Gastrocnemius medialis (tissue), 4 donors: ENCODE measurements around the gene PIK3CG. TPM values are rescaled to one million over a fixed set of nuclear protein-coding genes. Genes with fewer than 3 reads are reported as not detected.
"Not testable (repeated sequence)": the region's sequence is repeated elsewhere in the genome, so short reads cannot be mapped to it uniquely, and the experiment has no call there.

Experiments used
- ATAC-seq, 2 donors: fragments of 150-250 bp; one replicate each; pipeline ENCODE4 v1.9.1; 2016
- DNase-seq, 2 donors: peaks; one replicate each; pipeline ENCODE4 v3.0.0-alpha.2; 2019
- H3K27ac ChIP-seq, 4 donors: fragments of 200-600 bp; sonication (generic); 1 replicate in 1 of 4; 2 replicates in 3 of 4; pipeline ENCODE4 v1.5.1; 2016 to 2018; ENCODE audit warnings: mild to moderate bottlenecking in 2 of 4, moderate library complexity in 1 of 4
- H3K27me3 ChIP-seq, 3 donors: fragments of 200-600 bp; sonication (generic) in 2 of 3; 1 replicate in 1 of 3; 2 replicates in 2 of 3; pipeline versions ENCODE4 v1.5.1 to v1.6.0; 2016 to 2019; ENCODE audit warnings: mild to moderate bottlenecking in 1 of 3, moderate library complexity in 1 of 3
- H3K36me3 ChIP-seq, 2 donors: fragments of 200-600 bp; sonication (generic) in 1 of 2; one replicate each; pipeline ENCODE4 v1.5.1; 2017 to 2018
- H3K4me1 ChIP-seq, 2 donors: fragments of 200-600 bp; sonication (generic) in 1 of 2; one replicate each; pipeline ENCODE4 v1.5.1; 2016 to 2017; ENCODE audit warnings: mild to moderate bottlenecking in 2 of 2
- H3K4me3 ChIP-seq, 4 donors: fragments of 200-600 bp; sonication (generic) in 3 of 4; 1 replicate in 1 of 4; 2 replicates in 3 of 4; pipeline ENCODE4 v1.5.1; 2016 to 2019; ENCODE audit warnings: mild to moderate bottlenecking in 2 of 4
- H3K9me3 ChIP-seq, 3 donors: fragments of 200-600 bp; sonication (generic) in 2 of 3; 1 replicate in 1 of 3; 2 replicates in 2 of 3; pipeline ENCODE4 v1.5.1; 2016 to 2019
- POLR2A ChIP-seq, 2 donors: fragments of 450-650 bp; IDR thresholded peaks; one replicate each; pipeline ENCODE4 v1.6.1; 2017; ENCODE audit warnings: antibody characterized with exemption in 2 of 2, mild to moderate bottlenecking in 2 of 2, moderate library complexity in 2 of 2
- in situ Hi-C, 4 donors: fragments of 200-750 bp; cut with MboI; loops; one replicate each; pipeline versions ENCODE4 v1.15.0 to v1.8.0; 2017; ENCODE audit warnings: low sequenced_read_pairs in 4 of 4
- intact Hi-C: fragments of 100-400 bp; cut with DNase I; formaldehyde crosslinking; loops from one replicate; pipeline ENCODE4 v1.15.1; 2023; ENCODE audit warnings: low total_unique reads
- total RNA-seq, 4 donors: library from RNA; depleted of rRNA; stranded (reverse); fragments of >200 nt; gene quantifications; one replicate each; pipeline versions ENCODE4 v1.1.0 to v1.2.3, GENCODE V29; 2016
- TF ChIP-seq, protein P1 (sequence below), 5 experiments: fragments of 450-650 bp in 3 of 5; fragments of 200-600 bp in 2 of 5; sonication (generic) in 2 of 5; IDR thresholded peaks in 4 of 5; conservative IDR thresholded peaks in 1 of 5; 1 replicate in 4 of 5; 2 replicates in 1 of 5; pipeline ENCODE4 v1.5.1; 2016 to 2019; ENCODE audit warnings: antibody characterized with exemption in 5 of 5, mild to moderate bottlenecking in 3 of 5, moderate library complexity in 3 of 5

The PIK3CG gene
- total RNA-seq, 4 donors from 2014 or later, result 0.51 to 1.4 (median 0.83) TPM

DNA sequence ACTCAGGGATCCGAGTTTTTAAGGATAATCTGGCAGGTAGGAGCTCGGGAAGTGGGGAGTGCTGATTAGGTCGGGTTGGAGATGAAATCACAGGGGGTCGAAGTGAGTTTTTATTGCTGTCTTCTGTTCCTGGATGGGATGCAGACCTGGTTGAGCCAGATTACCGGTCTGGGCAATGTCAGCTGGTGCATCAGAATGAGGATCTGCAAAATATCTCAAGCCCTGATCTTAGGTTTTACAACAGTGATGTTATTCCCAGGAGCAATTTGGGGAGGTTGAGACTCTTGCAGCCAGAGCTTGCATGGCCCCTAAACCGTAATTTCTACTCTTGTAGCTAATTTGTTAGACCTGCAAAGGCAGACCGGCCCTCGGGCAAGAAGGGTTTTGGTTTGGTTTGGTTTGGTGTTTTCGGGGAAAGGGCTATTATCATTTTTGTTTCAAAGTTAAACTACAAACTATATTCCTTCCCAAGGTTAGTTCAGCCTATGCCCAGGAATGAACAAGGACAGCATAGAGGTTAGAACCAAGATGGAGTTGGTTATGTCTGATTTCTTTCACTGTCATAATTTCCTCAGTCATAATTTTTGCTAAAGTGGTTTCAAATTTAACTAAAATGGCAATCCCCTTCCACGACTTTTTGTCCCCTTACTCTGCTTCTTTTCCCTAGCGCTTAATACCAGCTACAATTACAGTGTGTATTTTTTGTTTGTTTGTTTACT, 20.6 kb upstream of the PIK3CG start:
- ATAC-seq (no peak), DNase-seq (no peak)
- in situ Hi-C loops (no loop called here), intact Hi-C loops (no loop called here)
- Histone ChIP-seq H3K9me3 (no peaks in the 10 kb centered on the region), H3K36me3 (no peaks in the 10 kb centered on the region), H3K27me3 (no peaks in the 10 kb centered on the region), H3K4me3 (no peak overlapping the region), H3K27ac (no peak overlapping the region), H3K4me1 (no peaks in the 10 kb centered on the region)
- no peak for TF ChIP-seq POLR2A (IDR thresholded peaks at IDR 0.05)
- TF ChIP-seq, protein P1, sequence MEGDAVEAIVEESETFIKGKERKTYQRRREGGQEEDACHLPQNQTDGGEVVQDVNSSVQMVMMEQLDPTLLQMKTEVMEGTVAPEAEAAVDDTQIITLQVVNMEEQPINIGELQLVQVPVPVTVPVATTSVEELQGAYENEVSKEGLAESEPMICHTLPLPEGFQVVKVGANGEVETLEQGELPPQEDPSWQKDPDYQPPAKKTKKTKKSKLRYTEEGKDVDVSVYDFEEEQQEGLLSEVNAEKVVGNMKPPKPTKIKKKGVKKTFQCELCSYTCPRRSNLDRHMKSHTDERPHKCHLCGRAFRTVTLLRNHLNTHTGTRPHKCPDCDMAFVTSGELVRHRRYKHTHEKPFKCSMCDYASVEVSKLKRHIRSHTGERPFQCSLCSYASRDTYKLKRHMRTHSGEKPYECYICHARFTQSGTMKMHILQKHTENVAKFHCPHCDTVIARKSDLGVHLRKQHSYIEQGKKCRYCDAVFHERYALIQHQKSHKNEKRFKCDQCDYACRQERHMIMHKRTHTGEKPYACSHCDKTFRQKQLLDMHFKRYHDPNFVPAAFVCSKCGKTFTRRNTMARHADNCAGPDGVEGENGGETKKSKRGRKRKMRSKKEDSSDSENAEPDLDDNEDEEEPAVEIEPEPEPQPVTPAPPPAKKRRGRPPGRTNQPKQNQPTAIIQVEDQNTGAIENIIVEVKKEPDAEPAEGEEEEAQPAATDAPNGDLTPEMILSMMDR (IDR thresholded peaks at IDR 0.05 in 4 of 5, conservative IDR thresholded peaks at IDR 0.05 in 1 of 5), result no peak

- in situ Hi-C loops, result no loop called here
- ATAC-seq (no peak), DNase-seq (no peak)
- no peak overlapping the region for H3K27ac ChIP-seq
- intact Hi-C loops, result no loop called here
- no peaks in the 10 kb centered on the region for H3K27me3 ChIP-seq
- no peak for TF ChIP-seq POLR2A (IDR thresholded peaks at IDR 0.05)
- TF ChIP-seq, protein P1 (IDR thresholded peaks at IDR 0.05 in 4 of 5, conservative IDR thresholded peaks at IDR 0.05 in 1 of 5), result no peak
- no peak overlapping the region for H3K4me3 ChIP-seq
- H3K36me3 ChIP-seq, result no peaks in the 10 kb centered on the region
- no peaks in the 10 kb centered on the region for H3K9me3 ChIP-seq
- H3K4me1 ChIP-seq, result no peaks in the 10 kb centered on the region
These were observed 17.0 kb upstream of the PIK3CG start for GRCh38 chr7:106848049-106848448.

GRCh38 chr7:106848851-106849442, 16.1 kb upstream of the PIK3CG start:
- ATAC-seq (no peak), DNase-seq (no peak)
- Histone ChIP-seq H3K4me1 (no peaks in the 10 kb centered on the region), H3K27me3 (no peaks in the 10 kb centered on the region), H3K9me3 (no peaks in the 10 kb centered on the region), H3K36me3 (no peaks in the 10 kb centered on the region), H3K4me3 (no peak overlapping the region), H3K27ac (no peak overlapping the region)
- TF ChIP-seq, protein P1 (IDR thresholded peaks at IDR 0.05 in 4 of 5, conservative IDR thresholded peaks at IDR 0.05 in 1 of 5), result no peak
- intact Hi-C loops, result no loop called here
- in situ Hi-C loops, result no loop called here

GRCh38 chr7:106851632-106852031, 13.4 kb upstream of the PIK3CG start:
- in situ Hi-C loops, H3K27ac ChIP-seq, H3K27me3 ChIP-seq, H3K36me3 ChIP-seq, intact Hi-C loops, DNase-seq, H3K9me3 ChIP-seq, H3K4me3 ChIP-seq, ATAC-seq, H3K4me1 ChIP-seq: not testable (repeated sequence)

DNA sequence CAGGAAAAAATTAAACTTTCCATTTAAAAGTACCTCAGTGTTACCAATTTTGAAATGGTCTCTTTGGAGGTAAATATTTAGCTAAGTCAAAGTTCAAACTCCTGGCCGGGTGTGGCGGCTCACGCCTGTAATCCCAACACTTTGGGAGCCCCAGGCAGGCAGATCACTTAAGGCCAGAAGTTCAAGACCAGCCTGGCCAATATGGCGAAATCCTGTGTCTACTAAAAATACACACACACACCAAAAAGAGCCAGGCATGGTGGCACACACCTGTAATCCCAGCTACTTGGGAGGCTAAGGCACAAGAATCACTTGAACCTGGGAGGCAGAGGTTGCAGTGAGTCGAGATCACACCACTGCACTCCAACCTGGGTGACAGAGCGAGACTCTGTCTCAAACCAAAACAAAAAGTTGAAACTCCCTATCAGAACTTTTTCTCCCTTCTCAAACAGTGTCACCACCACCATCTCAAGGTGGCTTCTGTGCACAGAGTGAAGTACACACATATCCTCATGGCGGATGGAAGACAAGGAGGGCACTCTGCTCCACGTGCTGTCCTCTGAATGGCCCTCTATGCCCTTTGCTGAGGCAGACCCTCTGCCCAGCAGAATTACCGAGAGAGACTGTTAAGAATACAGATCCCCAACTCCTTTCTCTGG, 11.7 kb upstream of the PIK3CG start:
- intact Hi-C loops, result no loop called here
- Histone ChIP-seq H3K4me1 (no peaks in the 10 kb centered on the region), H3K27ac (no peak overlapping the region), H3K9me3 (no peaks in the 10 kb centered on the region), H3K36me3 (no peaks in the 10 kb centered on the region), H3K4me3 (no peak overlapping the region), H3K27me3 (no peaks in the 10 kb centered on the region)
- ATAC-seq (no peak), DNase-seq (no peak)
- in situ Hi-C loops, result no loop called here
- no peak for TF ChIP-seq POLR2A (IDR thresholded peaks at IDR 0.05)
- TF ChIP-seq, protein P1 (IDR thresholded peaks at IDR 0.05 in 4 of 5, conservative IDR thresholded peaks at IDR 0.05 in 1 of 5), result no peak
